Measurements from ENCODE around the gene TSPAN31.

TSPAN31 gene

DNA sequence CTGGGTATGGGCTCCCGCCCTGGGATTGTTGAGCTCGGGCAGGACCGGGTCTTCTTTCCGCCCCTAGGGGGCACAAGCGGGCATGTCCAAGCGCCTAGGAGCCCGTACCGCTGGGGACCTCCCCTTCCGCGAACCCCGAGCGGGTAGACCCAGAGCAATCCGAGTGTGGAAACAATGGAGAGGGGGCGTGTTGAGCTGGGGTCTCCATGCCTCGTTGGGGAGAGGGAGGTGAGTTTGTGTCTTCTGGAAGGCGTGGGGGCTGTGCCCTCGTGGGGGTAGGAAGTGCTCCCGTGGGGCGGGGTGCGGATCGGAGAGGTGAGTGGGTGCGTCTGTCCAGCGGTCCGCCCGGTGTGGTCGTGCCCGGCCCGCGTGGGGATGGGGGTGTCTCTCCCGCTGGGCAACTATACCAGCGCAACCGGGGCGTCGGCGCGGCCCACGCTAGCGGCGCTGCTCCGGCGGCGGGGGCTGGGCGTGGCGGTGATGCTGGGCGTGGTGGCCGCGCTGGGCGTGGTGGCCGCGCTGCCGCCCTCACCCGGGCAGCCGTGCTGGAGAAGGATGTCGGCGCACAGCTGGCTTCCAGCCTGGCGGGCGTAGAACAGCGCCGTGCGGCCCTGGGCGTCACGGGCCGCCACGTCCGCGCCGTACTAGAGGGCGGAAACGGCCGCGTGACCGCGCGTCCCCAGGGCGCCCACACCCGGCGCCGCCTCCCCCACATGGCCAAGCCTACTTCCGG is 18.5 kb upstream of the TSPAN31 start:
- no peaks in the 10 kb centered on the region for H3K27me3 Mint-ChIP-seq
- peaks cover 22 to 27% of the 10 kb centered on the region in 2 donors for H3K4me1 Mint-ChIP-seq (ENCODE audit: low read depth in 2 of 2)
- DNase-seq (no peak), ATAC-seq (replicated peaks) (peak; percentile 36)
- H3K36me3 Mint-ChIP-seq (ENCODE audit: insufficient read depth) = peaks cover 64% of the 10 kb centered on the region
- peak overlapping the region; percentile 77 to 93 for H3K27ac Mint-ChIP-seq
- no peaks in the 10 kb centered on the region for H3K9me3 Mint-ChIP-seq
- H3K4me3 Mint-ChIP-seq = peak overlapping the region in 1 of 2 donors; percentile 72

DNA sequence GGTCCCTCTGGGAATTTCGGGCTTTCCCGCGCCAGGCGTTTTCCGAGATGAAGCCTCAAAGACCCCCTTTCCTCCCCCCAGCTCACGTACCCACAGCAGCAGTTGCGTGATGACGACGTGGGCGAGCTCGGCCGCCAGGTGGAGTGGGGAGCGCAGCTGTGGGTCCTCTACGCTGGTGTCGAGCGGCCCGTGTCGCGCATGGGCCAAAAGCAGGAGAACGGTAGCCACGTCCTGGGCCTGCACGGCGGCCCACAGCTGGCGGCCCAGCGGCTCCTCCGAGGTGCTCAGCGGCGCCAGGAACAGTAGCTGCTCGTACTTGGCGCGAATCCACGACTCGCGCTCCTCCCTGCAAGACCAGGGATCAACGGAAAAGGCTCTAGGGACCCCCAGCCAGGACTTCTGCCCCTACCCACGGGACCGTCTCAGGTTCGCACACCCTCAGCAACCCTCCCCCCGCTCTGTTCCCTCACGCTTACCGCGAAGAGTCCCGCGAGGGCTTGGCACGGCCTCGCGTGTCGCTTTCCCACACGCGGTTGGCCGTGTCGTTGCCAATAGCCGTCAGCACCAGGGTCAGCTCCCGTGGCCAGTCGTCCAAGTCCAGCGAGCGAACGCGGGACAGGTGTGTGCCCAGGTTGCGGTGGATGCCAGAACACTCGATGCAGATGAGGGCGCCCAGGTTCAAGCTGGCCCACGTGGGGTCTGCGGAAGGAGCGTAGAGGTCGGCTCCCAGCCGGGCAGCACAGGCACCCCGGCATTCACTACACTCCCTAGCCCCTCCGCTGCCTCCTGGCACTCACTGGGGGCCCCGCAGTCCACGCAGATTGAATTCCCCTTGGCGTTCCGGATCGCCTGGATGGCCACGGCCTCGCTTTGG is 17.7 kb upstream of the TSPAN31 start:
- Mint-ChIP-seq H3K4me3 (no peak overlapping the region), H3K27me3 (no peaks in the 10 kb centered on the region), H3K27ac (peak overlapping the region in 1 of 2 donors; percentile 88), H3K36me3 (ENCODE audit: insufficient read depth) (peaks cover 72% of the 10 kb centered on the region), H3K9me3 (no peaks in the 10 kb centered on the region), H3K4me1 (ENCODE audit: low read depth in 2 of 2) (peaks cover 16 to 25% of the 10 kb centered on the region in 2 donors)
- ATAC-seq (replicated peaks) = no peak
- DNase-seq = no peak

DNA sequence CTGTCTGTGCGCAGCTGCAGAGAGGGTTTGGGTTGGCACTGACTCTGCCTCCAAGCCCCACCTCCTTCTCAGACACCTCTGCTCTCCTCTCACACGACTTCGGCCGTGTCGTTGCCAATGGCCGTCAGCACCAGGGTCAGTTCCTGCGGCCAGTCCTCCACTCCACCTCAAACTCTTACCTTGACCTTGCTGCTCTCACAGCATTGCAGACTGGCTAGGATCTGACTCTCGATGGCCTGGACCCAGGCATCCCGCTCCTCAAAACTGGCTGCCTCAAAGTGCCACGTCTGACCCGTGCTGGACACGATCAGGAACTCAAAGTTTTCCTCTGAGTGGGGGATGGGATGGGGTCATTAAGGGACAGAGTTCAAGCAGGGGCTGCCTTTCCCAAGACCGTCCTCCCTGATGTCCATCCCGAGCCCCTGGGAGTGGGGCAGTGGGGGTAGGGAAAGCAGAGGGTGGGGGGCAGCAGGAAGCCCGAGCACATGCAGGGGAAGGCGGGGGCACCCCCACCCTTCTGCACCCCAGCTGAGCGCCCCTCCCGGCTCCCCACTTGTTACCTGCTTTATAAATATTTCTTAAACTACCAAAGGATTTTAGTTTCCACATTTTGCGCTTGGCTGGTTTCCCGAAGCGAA is 17.0 kb upstream of the TSPAN31 start:
- Mint-ChIP-seq H3K9me3 (no peaks in the 10 kb centered on the region), H3K36me3 (ENCODE audit: insufficient read depth) (peaks cover 77% of the 10 kb centered on the region), H3K4me3 (no peak overlapping the region), H3K27me3 (no peaks in the 10 kb centered on the region), H3K4me1 (ENCODE audit: low read depth in 2 of 2) (peaks cover 19 to 24% of the 10 kb centered on the region in 2 donors), H3K27ac (peak overlapping the region; percentile 27 to 88)
- no peak for ATAC-seq (replicated peaks)
- DNase-seq = no peak

DNA sequence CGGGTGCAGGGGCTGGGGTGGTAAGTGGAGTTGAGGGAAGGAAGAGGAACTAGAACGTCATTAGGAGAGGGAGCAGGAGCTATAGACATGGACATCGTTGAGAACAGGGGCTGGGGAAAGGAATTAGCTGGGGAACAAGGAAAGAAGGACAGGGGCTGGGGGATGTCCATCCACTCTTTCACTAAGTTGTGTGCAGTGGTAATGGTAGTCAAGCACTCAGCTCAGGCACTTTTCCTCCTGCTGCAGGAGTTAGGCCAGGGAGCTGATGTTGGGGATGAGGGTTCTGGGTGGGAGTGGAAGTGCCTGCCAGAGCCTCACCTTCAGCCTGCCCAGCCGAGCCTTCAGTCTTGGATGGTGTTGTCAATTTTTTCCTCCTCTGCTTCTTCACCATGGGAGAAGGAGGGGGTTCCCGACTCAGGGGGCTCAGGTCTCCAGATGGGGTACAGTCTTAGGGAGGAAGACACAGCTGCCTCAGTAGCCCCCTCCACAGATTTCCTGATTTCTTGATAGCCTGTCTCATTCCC is 15.5 kb upstream of the TSPAN31 start:
- Mint-ChIP-seq H3K4me3 (no peak overlapping the region), H3K4me1 (ENCODE audit: low read depth in 2 of 2) (peaks cover 12 to 16% of the 10 kb centered on the region in 2 donors), H3K9me3 (no peaks in the 10 kb centered on the region), H3K27me3 (no peaks in the 10 kb centered on the region), H3K36me3 (ENCODE audit: insufficient read depth) (peaks cover 85% of the 10 kb centered on the region), H3K27ac (peak overlapping the region; percentile 49 to 73)
- DNase-seq = no peak
- ATAC-seq (replicated peaks) = no peak

- no peak for ATAC-seq (replicated peaks)
- Mint-ChIP-seq H3K36me3 (ENCODE audit: insufficient read depth) (peaks cover 87% of the 10 kb centered on the region), H3K4me1 (ENCODE audit: low read depth in 2 of 2) (peaks cover 14 to 16% of the 10 kb centered on the region in 2 donors), H3K27ac (peak overlapping the region; percentile 49 to 73), H3K27me3 (no peaks in the 10 kb centered on the region), H3K9me3 (no peaks in the 10 kb centered on the region), H3K4me3 (no peak overlapping the region)
- DNase-seq = no peak
Observed at GRCh38 chr12:57730336-57731067, 14.3 kb upstream of the TSPAN31 start.

- no peak for DNase-seq
- peak overlapping the region in 1 of 2 donors; percentile 20 for H3K27ac Mint-ChIP-seq
- no peak overlapping the region for H3K4me3 Mint-ChIP-seq
- no peaks in the 10 kb centered on the region for H3K9me3 Mint-ChIP-seq
- H3K27me3 Mint-ChIP-seq = no peaks in the 10 kb centered on the region
- peaks cover 85% of the 10 kb centered on the region for H3K36me3 Mint-ChIP-seq (ENCODE audit: insufficient read depth)
- peaks cover 13% of the 10 kb centered on the region in 2 donors for H3K4me1 Mint-ChIP-seq (ENCODE audit: low read depth in 2 of 2)
- no peak for ATAC-seq (replicated peaks)
Observed at GRCh38 chr12:57731411-57732080, 13.3 kb upstream of the TSPAN31 start.

DNA sequence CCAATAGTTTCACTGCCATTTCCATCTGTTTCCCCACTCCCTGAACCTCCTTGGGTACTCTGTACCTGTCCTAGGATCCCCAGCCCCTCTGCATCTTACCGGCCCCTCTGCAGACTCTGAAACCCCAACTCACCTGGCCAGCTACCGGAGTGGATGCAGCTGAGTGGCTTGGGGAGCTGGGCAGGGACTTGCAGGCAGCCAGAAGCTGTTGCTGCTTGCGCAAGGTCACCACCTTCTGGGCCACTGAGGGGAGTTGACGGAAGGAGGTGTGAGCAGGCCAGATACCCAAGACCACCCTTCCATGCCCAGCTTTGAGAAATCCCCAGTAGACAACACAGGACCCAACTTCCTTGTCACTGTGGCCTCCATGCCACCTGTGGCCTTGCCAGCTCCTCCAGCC is 12.6 kb upstream of the TSPAN31 start:
- DNase-seq (no peak), ATAC-seq (replicated peaks) (no peak)
- H3K27ac Mint-ChIP-seq = peak overlapping the region; percentile 20 to 87
- H3K36me3 Mint-ChIP-seq (ENCODE audit: insufficient read depth) = peaks cover 82% of the 10 kb centered on the region
- H3K4me1 Mint-ChIP-seq (ENCODE audit: low read depth in 2 of 2) = peaks cover 18 to 19% of the 10 kb centered on the region in 2 donors
- no peaks in the 10 kb centered on the region for H3K9me3 Mint-ChIP-seq
- no peaks in the 10 kb centered on the region for H3K27me3 Mint-ChIP-seq
- H3K4me3 Mint-ChIP-seq = no peak overlapping the region

GRCh38 chr12:57732726-57733593 is 11.9 kb upstream of the TSPAN31 start:
- Mint-ChIP-seq H3K27me3 (no peaks in the 10 kb centered on the region), H3K4me3 (no peak overlapping the region), H3K36me3 (ENCODE audit: insufficient read depth) (peaks cover 75% of the 10 kb centered on the region), H3K9me3 (no peaks in the 10 kb centered on the region), H3K27ac (peak overlapping the region in 1 of 2 donors; percentile 87), H3K4me1 (ENCODE audit: low read depth in 2 of 2) (peaks cover 18 to 19% of the 10 kb centered on the region in 2 donors)
- ATAC-seq (replicated peaks) (no peak), DNase-seq (no peak)

GRCh38 chr12:57733928-57734327 is 10.9 kb upstream of the TSPAN31 start:
- Mint-ChIP-seq H3K4me3 (no peak overlapping the region), H3K4me1 (ENCODE audit: low read depth in 2 of 2) (peaks cover 16 to 20% of the 10 kb centered on the region in 2 donors), H3K9me3 (no peaks in the 10 kb centered on the region), H3K36me3 (ENCODE audit: insufficient read depth) (peaks cover 68% of the 10 kb centered on the region), H3K27me3 (no peaks in the 10 kb centered on the region), H3K27ac (peak overlapping the region in 1 of 2 donors; percentile 75)
- DNase-seq = no peak
- no peak for ATAC-seq (replicated peaks)

- H3K27me3 Mint-ChIP-seq = no peaks in the 10 kb centered on the region
- H3K27ac Mint-ChIP-seq = peak overlapping the region; percentile 75 to 90
- DNase-seq = no peak
- peaks cover 69% of the 10 kb centered on the region for H3K36me3 Mint-ChIP-seq (ENCODE audit: insufficient read depth)
- H3K4me3 Mint-ChIP-seq = peak overlapping the region in 1 of 2 donors; percentile 9
- no peak for ATAC-seq (replicated peaks)
- H3K4me1 Mint-ChIP-seq (ENCODE audit: low read depth in 2 of 2) = peaks cover 22 to 26% of the 10 kb centered on the region in 2 donors
- H3K9me3 Mint-ChIP-seq = no peaks in the 10 kb centered on the region
Observed at GRCh38 chr12:57734591-57734990, 10.2 kb upstream of the TSPAN31 start.

- H3K36me3 Mint-ChIP-seq (ENCODE audit: insufficient read depth) = peaks cover 69% of the 10 kb centered on the region
- no peak overlapping the region for H3K4me3 Mint-ChIP-seq
Observed at GRCh38 chr12:57735198-57735855, 9.5 kb upstream of the TSPAN31 start.

More at GRCh38 chr12:57735198-57735855, 9.5 kb upstream of the TSPAN31 start:
- Mint-ChIP-seq H3K9me3 (no peaks in the 10 kb centered on the region), H3K4me1 (ENCODE audit: low read depth in 2 of 2) (peaks cover 25 to 30% of the 10 kb centered on the region in 2 donors), H3K27ac (peak overlapping the region; percentile 75 to 90), H3K27me3 (no peaks in the 10 kb centered on the region)
- DNase-seq (no peak), ATAC-seq (replicated peaks) (no peak)

All from effector memory CD8-positive, alpha-beta T cell (primary cell).